Measurements from ENCODE around the gene BRINP2.

BRINP2 gene
- total RNA-seq: 0 to 0.04 (median 0) reads per million in 3 experiments

DNA sequence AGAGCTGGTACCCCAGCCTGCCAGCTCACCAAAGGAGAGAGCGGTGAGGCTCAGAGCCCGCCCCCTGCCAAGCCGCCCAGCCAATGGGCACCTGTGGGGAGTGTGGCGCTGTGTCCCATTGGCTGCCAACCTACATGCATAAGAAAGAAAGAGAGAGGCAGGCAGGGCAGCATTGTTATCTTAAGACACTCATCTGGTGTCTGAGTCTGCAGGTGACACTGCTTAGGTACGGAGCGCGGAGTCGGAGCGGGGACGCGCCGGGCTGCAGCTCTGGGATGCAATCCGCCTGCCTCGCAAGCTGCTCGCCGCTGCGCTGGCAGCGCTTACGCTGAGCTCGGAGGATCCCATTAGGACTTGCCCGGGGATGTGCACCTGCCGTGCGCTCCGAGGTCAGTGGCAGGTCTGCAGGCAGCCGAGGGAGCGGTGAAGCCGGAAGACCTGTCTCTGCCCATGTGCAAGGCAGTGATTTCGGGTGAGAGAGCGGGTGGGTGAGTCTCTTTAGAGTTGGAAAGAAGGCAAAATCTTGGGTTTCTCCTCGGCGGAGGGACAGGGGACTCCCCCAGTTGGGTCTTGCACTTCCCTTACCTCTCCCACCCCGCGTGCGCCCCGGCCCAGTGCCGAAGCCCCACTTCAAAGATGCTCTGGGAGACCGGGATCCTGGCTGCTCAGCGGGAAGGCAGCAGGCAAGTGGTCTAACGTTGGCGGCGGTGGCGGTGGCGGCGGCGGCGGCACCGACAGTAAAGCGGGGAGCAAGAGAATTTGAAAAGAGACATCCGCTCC is at the start of gene BRINP2:
Gene BRINP2, plus strand, starts transcription at position 203 of the 780 bp plus-strand sequence. CDS start 58,919 bp downstream, outside the sequence.
- no peak for DNase-seq

- no peak for DNase-seq
These were observed 48.1 kb upstream of the BRINP2 start for GRCh38 chr1:177122461-177123251.

- no peak for DNase-seq
These were observed 46.0 kb upstream of the BRINP2 start for GRCh38 chr1:177124577-177125278.

DNA sequence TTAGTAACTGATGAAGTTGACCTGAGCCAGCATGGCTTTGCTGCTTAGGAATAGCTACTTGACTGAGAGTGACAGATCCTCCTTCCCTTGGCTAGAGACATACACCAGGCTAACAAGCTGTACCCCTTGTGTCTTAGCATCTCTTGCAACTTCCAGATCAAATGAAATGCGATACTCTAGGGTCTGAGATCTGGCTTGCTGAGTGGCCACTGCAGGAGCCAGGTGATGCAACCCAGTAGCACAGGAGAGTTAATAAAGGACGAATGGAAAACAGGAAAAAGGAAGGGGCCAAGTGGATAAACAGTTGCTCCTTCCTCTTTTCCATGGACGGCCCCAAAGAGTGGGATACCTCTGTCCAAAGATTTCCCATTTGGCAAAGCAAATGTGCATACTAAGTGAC is 44.5 kb upstream of the BRINP2 start:
- DNase-seq: no peak

DNA sequence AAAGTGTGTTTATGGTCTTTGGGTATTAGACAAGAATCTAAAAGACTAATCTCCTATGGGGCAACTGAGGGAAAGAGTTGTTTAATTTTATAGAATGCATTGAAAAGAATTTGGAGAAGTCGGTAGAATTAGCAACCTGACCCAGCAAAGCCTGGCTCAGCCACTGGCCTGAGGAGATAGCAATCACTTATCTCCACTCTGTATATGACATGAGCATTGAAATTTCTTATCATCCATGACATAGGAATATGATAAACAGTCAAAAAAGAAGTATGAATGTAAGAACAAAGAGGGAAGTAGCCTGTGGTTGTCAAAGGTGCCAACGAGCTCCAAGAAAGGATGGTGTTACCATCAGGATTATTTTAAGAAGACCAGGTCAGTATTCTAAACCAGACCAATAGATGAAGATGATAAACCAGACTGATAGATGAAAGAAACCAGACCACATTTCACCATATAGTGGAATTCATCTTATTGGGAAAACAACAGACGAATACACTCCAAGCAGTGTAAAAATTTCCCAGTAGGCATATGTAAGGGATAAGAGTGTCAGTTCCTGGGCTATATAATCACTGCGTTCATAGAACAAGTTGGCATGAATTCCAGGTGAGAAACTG is 42.0 kb upstream of the BRINP2 start:
- DNase-seq: no peak

GRCh38 chr1:177130451-177130945 is 40.3 kb upstream of the BRINP2 start:
- no peak for DNase-seq

DNA sequence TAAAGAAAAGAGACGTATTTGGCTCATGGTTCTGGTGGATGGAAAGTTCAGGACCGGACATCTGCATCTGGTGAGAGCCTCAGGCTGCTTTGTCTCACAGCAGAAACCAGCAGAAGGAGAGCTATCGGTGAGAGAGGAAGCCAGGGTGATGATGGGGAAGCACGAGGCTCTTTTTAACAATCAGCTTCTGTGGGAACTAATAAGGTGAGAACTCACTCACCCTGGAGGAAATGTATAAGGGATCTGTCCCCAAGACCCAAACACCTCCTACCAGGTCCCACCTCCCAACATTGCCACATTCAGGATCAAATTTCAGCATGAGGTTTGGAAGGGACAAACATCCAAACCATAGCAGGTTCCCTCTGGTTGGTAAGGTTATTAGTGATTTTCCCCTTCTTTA is 39.0 kb upstream of the BRINP2 start:
- no peak for DNase-seq

- DNase-seq: no peak
These were observed 38.6 kb upstream of the BRINP2 start for GRCh38 chr1:177132141-177132540.

GRCh38 chr1:177133977-177134538 is 36.7 kb upstream of the BRINP2 start:
- DNase-seq: no peak

GRCh38 chr1:177135250-177135649 is 35.5 kb upstream of the BRINP2 start:
- DNase-seq: no peak

DNA sequence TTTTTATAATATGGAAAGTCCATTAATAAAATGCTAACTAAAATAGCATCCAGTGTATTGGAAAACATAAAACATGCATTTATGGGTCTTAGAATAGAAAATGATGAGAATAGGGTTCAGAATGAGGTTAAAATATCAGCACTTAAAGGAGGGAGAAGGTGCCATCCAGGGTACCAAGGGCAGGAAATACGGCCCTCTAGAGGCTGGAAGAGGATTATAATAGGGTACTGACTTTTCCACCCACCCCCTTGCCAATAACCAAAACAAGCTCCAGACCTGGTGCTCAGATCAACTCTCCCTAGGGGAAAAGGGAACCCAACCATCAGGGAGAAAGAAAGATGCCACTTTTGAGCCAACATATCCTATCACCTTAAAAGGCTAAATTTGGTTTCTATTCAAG is 32.9 kb upstream of the BRINP2 start:
- no peak for DNase-seq

GRCh38 chr1:177138347-177138746 is 32.4 kb upstream of the BRINP2 start:
- DNase-seq: no peak

- DNase-seq: no peak
These were observed 28.7 kb upstream of the BRINP2 start for GRCh38 chr1:177142010-177142409.

DNA sequence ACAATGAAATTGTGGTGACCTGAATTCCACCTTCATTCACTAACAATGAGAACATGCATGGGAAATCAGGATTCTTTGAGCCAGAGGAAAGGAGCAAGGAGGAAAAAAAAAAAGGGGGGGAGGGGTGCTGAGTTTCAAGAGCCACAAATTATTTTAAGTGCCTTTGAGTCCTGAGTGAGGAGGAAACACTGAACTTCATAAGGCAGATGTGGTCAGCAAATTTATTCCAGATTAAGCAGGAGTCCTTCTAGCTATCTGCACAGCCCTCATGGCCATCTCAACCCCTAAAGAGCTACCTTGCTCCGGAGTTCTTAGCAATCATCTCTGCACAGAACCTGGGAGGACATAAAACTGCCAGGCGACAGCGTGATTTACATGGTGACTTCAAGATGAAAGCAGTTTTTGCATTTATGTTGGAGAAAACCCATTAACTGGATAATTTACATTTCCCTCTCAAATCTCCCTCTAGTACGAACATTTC is 27.9 kb upstream of the BRINP2 start:
- DNase-seq: no peak

- DNase-seq: no peak
These were observed 25.4 kb upstream of the BRINP2 start for GRCh38 chr1:177145106-177146070.

DNA sequence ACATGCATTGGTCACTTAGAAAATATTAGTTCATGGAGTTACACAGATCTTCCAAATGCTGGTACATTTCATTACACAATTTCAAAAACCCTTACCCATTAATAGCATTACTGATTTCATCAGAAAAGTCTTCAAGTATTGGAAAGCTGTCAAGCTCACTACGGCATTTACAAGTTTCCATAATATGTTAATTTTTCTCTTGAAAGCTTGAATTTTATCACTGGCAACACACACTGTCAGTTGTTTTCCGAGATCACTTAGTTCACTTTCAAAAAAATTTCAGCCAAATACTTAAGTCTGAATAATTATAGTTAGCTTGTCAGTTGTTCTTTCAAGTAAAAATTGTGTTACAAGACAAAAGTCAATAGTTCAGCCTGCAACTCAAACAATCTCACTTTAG is 24.3 kb upstream of the BRINP2 start:
- DNase-seq: no peak

- no peak for DNase-seq
These were observed 8.5 kb upstream of the BRINP2 start for GRCh38 chr1:177162243-177162642.

GRCh38 chr1:177163844-177164379 is 6.8 kb upstream of the BRINP2 start:
- DNase-seq: no peak

DNA sequence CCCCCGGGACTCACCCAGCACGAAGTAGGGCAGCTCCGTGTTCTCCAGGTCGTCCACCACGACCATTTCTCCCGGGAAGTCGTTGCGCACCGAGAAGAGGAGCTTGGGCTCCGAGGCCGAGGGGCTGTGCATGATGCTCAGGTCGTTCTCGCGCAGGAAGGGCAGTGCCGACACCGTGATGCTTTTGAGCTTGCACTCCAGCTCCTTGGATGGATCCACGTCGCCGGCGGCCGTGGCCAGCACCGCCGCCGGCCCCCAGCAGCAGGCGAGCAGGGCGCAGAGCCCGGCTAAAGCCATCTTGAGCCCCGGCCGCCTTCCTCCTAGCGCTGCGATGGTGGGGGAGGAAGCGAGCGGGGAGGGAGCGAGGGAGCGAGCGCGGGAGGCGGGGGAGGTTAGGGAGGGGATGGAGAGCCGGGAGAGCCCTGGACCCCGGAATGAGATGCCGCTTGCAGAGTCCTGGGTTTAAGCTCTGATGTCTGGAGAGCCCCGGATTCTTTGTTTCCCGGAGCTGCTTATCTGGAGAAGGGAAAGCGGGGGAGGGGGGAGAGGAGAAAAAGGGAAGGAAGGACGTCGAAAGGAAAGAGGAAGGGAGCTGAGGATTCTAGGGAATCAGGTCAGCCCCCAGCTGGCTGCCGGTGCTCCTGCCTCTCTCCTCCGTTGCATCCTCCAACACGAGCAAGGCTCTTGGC is 6.2 kb upstream of the BRINP2 start, which contains the start of gene ASTN1:
Gene ASTN1, minus strand, starts transcription at position 333 of the 689 bp plus-strand sequence. Its CDS starts 36 bp downstream, at position 297.
- no peak for DNase-seq

- no peak for DNase-seq
These were observed 5.7 kb upstream of the BRINP2 start for GRCh38 chr1:177165069-177165439.
